Measurements from ENCODE around the gene MYT1. TPM values are rescaled to one million over a fixed set of nuclear protein-coding genes. Genes with fewer than 3 reads are reported as not detected.

Gene MYT1
- total and polyA plus RNA-seq, 2 experiments from 2014 or later: 0.03 to 0.06 TPM

DNA sequence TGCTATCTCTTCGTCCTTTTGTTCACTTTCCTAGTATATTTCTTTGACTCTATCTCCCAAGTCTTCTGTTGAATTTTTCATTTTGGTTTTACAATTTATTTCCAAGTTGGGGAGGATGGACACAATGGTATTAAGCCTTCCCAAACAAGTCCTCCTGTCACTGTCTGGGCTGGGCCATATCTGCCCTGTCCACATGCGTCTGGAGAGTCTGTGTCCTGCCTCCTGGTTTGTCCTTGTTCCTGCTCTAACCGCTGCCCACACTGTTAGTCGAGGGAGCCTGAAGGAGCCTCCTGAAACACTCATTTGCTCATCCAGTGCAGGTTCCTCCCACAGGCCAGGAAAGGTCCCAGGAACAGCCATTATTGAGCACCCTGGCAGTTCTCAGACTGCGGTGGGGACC, 17.1 kb downstream of the MYT1 start:
- H3K9me3 ChIP-seq (ENCODE audit: low read depth): no peaks in the 10 kb centered on the region
- no peak overlapping the region for H2AFZ ChIP-seq
- DNase-seq (ENCODE audit: low spot score): no peak
- H3K36me3 ChIP-seq (replicated peaks; ENCODE audit: insufficient read depth, low read depth): no peaks in the 10 kb centered on the region
- TF ChIP-seq, protein P1, sequence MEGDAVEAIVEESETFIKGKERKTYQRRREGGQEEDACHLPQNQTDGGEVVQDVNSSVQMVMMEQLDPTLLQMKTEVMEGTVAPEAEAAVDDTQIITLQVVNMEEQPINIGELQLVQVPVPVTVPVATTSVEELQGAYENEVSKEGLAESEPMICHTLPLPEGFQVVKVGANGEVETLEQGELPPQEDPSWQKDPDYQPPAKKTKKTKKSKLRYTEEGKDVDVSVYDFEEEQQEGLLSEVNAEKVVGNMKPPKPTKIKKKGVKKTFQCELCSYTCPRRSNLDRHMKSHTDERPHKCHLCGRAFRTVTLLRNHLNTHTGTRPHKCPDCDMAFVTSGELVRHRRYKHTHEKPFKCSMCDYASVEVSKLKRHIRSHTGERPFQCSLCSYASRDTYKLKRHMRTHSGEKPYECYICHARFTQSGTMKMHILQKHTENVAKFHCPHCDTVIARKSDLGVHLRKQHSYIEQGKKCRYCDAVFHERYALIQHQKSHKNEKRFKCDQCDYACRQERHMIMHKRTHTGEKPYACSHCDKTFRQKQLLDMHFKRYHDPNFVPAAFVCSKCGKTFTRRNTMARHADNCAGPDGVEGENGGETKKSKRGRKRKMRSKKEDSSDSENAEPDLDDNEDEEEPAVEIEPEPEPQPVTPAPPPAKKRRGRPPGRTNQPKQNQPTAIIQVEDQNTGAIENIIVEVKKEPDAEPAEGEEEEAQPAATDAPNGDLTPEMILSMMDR (IDR thresholded peaks at IDR 0.05; ENCODE audit: poor library complexity): no peak
- TF ChIP-seq EZH2 (IDR thresholded peaks at IDR 0.05; ENCODE audit: borderline replicate concordance) (no peak), EZH2phosphoT487 (IDR thresholded peaks at IDR 0.05; ENCODE audit: low read depth, severe bottlenecking, unreplicated experiment) (no peak)
- H3K4me2 ChIP-seq: no peak overlapping the region
- no peak overlapping the region for H3K27ac ChIP-seq
- H4K20me1 ChIP-seq (ENCODE audit: insufficient read depth, poor library complexity, severe bottlenecking): no peaks in the 10 kb centered on the region
- no peaks in the 10 kb centered on the region for H3K9me2 ChIP-seq (replicated peaks; ENCODE audit: insufficient read depth)
- no peak overlapping the region for H3K4me3 ChIP-seq
- H3K79me2 ChIP-seq: no peaks in the 10 kb centered on the region
- peaks cover 12% of the 10 kb centered on the region for H3K27me3 ChIP-seq
- 85% methylated on average over 5 of the region's 5 CpGs for WGBS (ENCODE audit: low lambda C conversion rate, missing lambda C conversion rate)
- H3K4me1 ChIP-seq (ENCODE audit: insufficient read depth): no peaks in the 10 kb centered on the region

DNA sequence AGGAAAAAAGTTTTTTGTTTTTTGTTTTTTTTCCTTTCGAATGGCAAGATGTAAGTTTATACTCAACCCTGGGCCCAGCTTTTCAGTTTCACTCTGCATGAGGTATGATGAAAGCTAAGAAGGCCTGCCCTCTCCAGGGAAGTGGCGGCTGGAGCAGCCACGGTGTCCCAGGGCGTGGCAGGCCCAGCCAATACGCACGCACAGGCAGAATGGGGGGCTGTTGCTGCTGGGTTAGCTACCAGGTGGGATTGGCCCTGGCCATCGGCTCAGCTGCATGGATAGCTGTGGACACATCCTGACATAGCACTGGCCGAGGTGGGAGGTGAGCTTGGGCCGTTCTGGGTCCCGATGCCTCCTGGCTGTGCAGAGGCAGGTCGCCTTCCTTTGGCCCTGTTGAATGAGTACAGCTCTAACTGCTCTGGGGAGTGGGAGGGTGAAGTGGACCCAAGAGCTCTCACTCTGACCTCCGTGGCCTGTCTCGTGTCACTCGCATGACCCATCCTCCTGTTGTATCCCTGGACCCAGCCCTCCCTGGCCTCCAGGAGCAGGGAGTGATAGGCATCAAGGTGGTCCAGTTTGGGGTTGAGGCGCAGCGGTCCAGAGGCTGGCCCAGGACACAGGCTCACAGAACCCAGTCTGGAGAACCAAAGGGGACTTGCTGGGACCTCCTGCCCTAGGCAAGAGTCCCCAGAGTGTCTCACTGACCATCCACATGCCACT, 18.1 kb downstream of the MYT1 start:
- DNase-seq (ENCODE audit: low spot score): no peak
- Histone ChIP-seq H3K79me2 (no peaks in the 10 kb centered on the region), H4K20me1 (ENCODE audit: insufficient read depth, poor library complexity, severe bottlenecking) (no peaks in the 10 kb centered on the region), H3K36me3 (replicated peaks; ENCODE audit: insufficient read depth, low read depth) (no peaks in the 10 kb centered on the region), H2AFZ (no peak overlapping the region), H3K27ac (no peak overlapping the region), H3K9me3 (ENCODE audit: low read depth) (no peaks in the 10 kb centered on the region), H3K4me1 (ENCODE audit: insufficient read depth) (no peaks in the 10 kb centered on the region), H3K9me2 (replicated peaks; ENCODE audit: insufficient read depth) (no peaks in the 10 kb centered on the region), H3K4me3 (no peak overlapping the region), H3K27me3 (peaks cover 2% of the 10 kb centered on the region), H3K4me2 (no peak overlapping the region)
- 85% methylated on average over 16 of the region's 16 CpGs for WGBS (ENCODE audit: low lambda C conversion rate, missing lambda C conversion rate)
- TF ChIP-seq EZH2 (IDR thresholded peaks at IDR 0.05; ENCODE audit: borderline replicate concordance) (no peak), EZH2phosphoT487 (IDR thresholded peaks at IDR 0.05; ENCODE audit: low read depth, severe bottlenecking, unreplicated experiment) (no peak)
- TF ChIP-seq, protein P1 (IDR thresholded peaks at IDR 0.05; ENCODE audit: poor library complexity): no peak

DNA sequence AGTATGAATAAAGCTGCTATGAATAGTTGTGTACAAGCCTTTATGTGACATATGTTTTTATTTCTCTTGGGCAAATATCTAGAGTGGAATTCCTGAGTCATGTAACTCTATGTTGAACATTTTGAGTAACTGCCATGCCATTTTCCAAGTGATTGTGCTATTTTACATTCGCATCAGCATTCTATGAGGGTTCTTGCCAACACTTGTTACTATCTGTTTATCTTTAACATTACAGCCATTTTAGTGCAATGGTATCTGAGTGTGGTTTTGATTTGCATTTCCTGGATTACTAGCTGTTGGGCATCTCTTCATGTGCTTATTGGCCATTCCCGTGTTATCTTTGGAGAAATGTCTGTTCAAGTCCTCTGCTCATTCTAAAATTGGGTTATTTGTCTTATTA, 19.1 kb downstream of the MYT1 start:
- 89% methylated on average over 2 of the region's 2 CpGs for WGBS (ENCODE audit: low lambda C conversion rate, missing lambda C conversion rate)
- Histone ChIP-seq H3K79me2 (no peaks in the 10 kb centered on the region), H2AFZ (no peak overlapping the region), H3K4me3 (no peak overlapping the region), H3K9me3 (ENCODE audit: low read depth) (no peaks in the 10 kb centered on the region), H3K36me3 (replicated peaks; ENCODE audit: insufficient read depth, low read depth) (no peaks in the 10 kb centered on the region), H3K9me2 (replicated peaks; ENCODE audit: insufficient read depth) (no peaks in the 10 kb centered on the region), H3K4me2 (no peak overlapping the region), H3K4me1 (ENCODE audit: insufficient read depth) (peaks cover 2% of the 10 kb centered on the region), H3K27ac (no peak overlapping the region), H3K27me3 (no peaks in the 10 kb centered on the region), H4K20me1 (ENCODE audit: insufficient read depth, poor library complexity, severe bottlenecking) (no peaks in the 10 kb centered on the region)
- no peak for DNase-seq (ENCODE audit: low spot score)
- TF ChIP-seq EZH2phosphoT487 (IDR thresholded peaks at IDR 0.05; ENCODE audit: low read depth, severe bottlenecking, unreplicated experiment) (no peak), EZH2 (IDR thresholded peaks at IDR 0.05; ENCODE audit: borderline replicate concordance) (no peak)
- TF ChIP-seq, protein P1 (IDR thresholded peaks at IDR 0.05; ENCODE audit: poor library complexity): no peak

Measured in hepatocyte (in vitro differentiated cells).